Psoas muscle (tissue), 8 donors: ENCODE data around the gene ULK1. TPM values are rescaled to one million over a fixed set of nuclear protein-coding genes. Genes with fewer than 3 reads are reported as not detected.

ENCODE experiments used
- ATAC-seq, 4 donors: fragments of 200-7000 bp; cut with Tn5 transposase; one replicate each; pipeline ENCODE4 v1.9.1; 2020; ENCODE audit warnings: moderate library complexity in 3 of 4, mild to moderate bottlenecking in 2 of 4
- DNase-seq, 2 donors: peaks; one replicate each; pipeline ENCODE4 v3.0.0-alpha.2; 2020
- H3K27ac ChIP-seq: fragments of 200-600 bp; one replicate; pipeline ENCODE4 v1.8.0; 2022
- H3K27me3 ChIP-seq, 3 donors: fragments of 200-600 bp in 1 of 3; one replicate each; pipeline versions ENCODE4 v1.6.1 to v1.8.0; 2013 to 2022; ENCODE audit warnings: low read length in 2 of 3, mild to moderate bottlenecking in 2 of 3, moderate library complexity in 1 of 3; ENCODE audit not compliant: insufficient read depth in 3 of 3
- H3K36me3 ChIP-seq, 2 donors: fragments of 200-600 bp in 1 of 2; one replicate each; pipeline versions ENCODE4 v1.6.1 to v1.8.0; 2013 to 2022; ENCODE audit warnings: low read depth in 1 of 2, mild to moderate bottlenecking in 1 of 2, moderate library complexity in 1 of 2; ENCODE audit not compliant: insufficient read depth in 1 of 2
- H3K4me1 ChIP-seq: fragments of 200-600 bp; one replicate; pipeline ENCODE4 v1.8.0; 2022
- H3K4me3 ChIP-seq: fragments of 200-600 bp; one replicate; pipeline ENCODE4 v1.8.0; 2022; ENCODE audit warnings: mild to moderate bottlenecking
- H3K9me3 ChIP-seq: fragments of 200-600 bp; one replicate; pipeline ENCODE4 v1.8.0; 2022
- CTCF ChIP-seq: fragments of 200-600 bp; IDR thresholded peaks from one replicate; pipeline ENCODE4 v1.8.0; 2022; ENCODE audit warnings: antibody characterized with exemption
- WGBS, 3 donors: extraction: QIAGEN DNeasy Blood & Tissue Kit; methylation state at CpG; one replicate each; pipeline versions ENCODE4 v1.1.6 to v1.1.7; 2013; 5-methylcytosine and 5-hydroxymethylcytosine counted together
- intact Hi-C, 2 donors: fragments of 100-400 bp; cut with DNase I; formaldehyde crosslinking; loops; one replicate each; pipeline versions ENCODE4 v1.11.0 to v1.14.2; 2022
- polyA plus RNA-seq, 3 donors: library from polyadenylated mRNA; stranded (reverse); fragments of 200-250 nt; gene quantifications; one replicate each; pipeline ENCODE4 v1.2.3, GENCODE V29; 2013
- total RNA-seq, 4 donors: library from RNA; stranded (reverse); fragmentation: NEBNext Ultra II Directional in 2 of 4; extraction: Animal tissue kit (Norgen Biotek cat#: 25700) in 2 of 4; gene quantifications; one replicate each; pipeline versions ENCODE4 v1.2.1 to v1.2.4, GENCODE V29; 2021 to 2023
- donor health status: healthy with polysubstance abuse.
- donor health status: DM: no; HTN: no; CAD: no; lungs with moderate emphysema.
- donor health status: Bipolar disorder and iron deficiency.
- donor health status: healthy.
- donor health status: DM: yes; HTN: yes; CAD: no.
- donor health status: DM: no; HTN: no; CAD: no.
- donor health status: DM: no; HTN: no; CAD: no.
- donor health status: DM: yes; HTN: yes; CAD: no.

The ULK1 gene
- total and polyA plus RNA-seq, 7 donors: 4.1 to 90.4 (median 58.0) TPM

- peaks cover 32% of the 10 kb centered on the region for H3K4me1 ChIP-seq
- no peaks in the 10 kb centered on the region for H3K9me3 ChIP-seq
- DNase-seq: peak in 1 of 2 donors; percentile 53
- no peak overlapping the region for H3K27ac ChIP-seq
- intact Hi-C loops: no loop called here
- no peak for ATAC-seq
- H3K27me3 ChIP-seq: no peaks in the 10 kb centered on the region
- no peak for TF ChIP-seq CTCF
- H3K36me3 ChIP-seq: peaks cover 0 to 67% of the 10 kb centered on the region in 2 donors
- 96 to 97% (median 96%) methylated on average over 73 to 96 of the region's 96 CpGs for whole genome bisulfite sequencing, 3 donors
- no peak overlapping the region for H3K4me3 ChIP-seq
These were observed 14.0 kb downstream of the ULK1 start for GRCh38 chr12:131908092-131909080.

- H3K36me3 ChIP-seq: peaks cover 0 to 76% of the 10 kb centered on the region in 2 donors
- ATAC-seq (no peak), DNase-seq (peak in 1 of 2 donors; percentile 52)
- H3K9me3 ChIP-seq: no peaks in the 10 kb centered on the region
- H3K4me1 ChIP-seq: peaks cover 24% of the 10 kb centered on the region
- intact Hi-C loops: no loop called here
- no peak for TF ChIP-seq CTCF
- no peaks in the 10 kb centered on the region for H3K27me3 ChIP-seq
- WGBS, 3 donors: 93 to 95% (median 94%) methylated on average over 56 to 61 of the region's 61 CpGs
- H3K27ac ChIP-seq: no peak overlapping the region
- H3K4me3 ChIP-seq: no peak overlapping the region
These were observed 14.8 kb downstream of the ULK1 start for GRCh38 chr12:131909081-131909751.

GRCh38 chr12:131909752-131910219 lies 15.4 kb downstream of the ULK1 start:
- ATAC-seq (no peak), DNase-seq (no peak)
- whole genome bisulfite sequencing, 3 donors: 91 to 93% (median 92%) methylated on average over 19 to 26 of the region's 26 CpGs
- intact Hi-C loops: no loop called here
- H3K27ac ChIP-seq: no peak overlapping the region
- no peak overlapping the region for H3K4me3 ChIP-seq
- H3K9me3 ChIP-seq: no peaks in the 10 kb centered on the region
- H3K4me1 ChIP-seq: peaks cover 20% of the 10 kb centered on the region
- TF ChIP-seq CTCF: no peak
- H3K27me3 ChIP-seq: no peaks in the 10 kb centered on the region
- H3K36me3 ChIP-seq: peaks cover 0 to 81% of the 10 kb centered on the region in 2 donors

GRCh38 chr12:131910302-131911027 lies 16.0 kb downstream of the ULK1 start:
- WGBS, 3 donors: 86% methylated on average over 16 to 23 of the region's 23 CpGs

More at GRCh38 chr12:131910302-131911027, 16.0 kb downstream of the ULK1 start:
- H3K36me3 ChIP-seq: peaks cover 0 to 88% of the 10 kb centered on the region in 2 donors
- ATAC-seq (no peak), DNase-seq (no peak)
- TF ChIP-seq CTCF: no peak
- H3K4me3 ChIP-seq: no peak overlapping the region
- peaks cover 13% of the 10 kb centered on the region for H3K4me1 ChIP-seq
- intact Hi-C loops: no loop called here
- no peaks in the 10 kb centered on the region for H3K9me3 ChIP-seq
- H3K27me3 ChIP-seq: no peaks in the 10 kb centered on the region
- H3K27ac ChIP-seq: no peak overlapping the region
